Pancreas (tissue), 10 donors: ENCODE data around the gene LRRC61. TPM values are rescaled to one million over a fixed set of nuclear protein-coding genes. Genes with fewer than 3 reads are reported as not detected.

Experiments used
- ATAC-seq, 4 donors: fragments of 200-7000 bp; cut with Tn5 transposase; one replicate each; pipeline versions ENCODE4 v1.8.0 to v1.9.1; 2020; ENCODE audit warnings: mild to moderate bottlenecking in 4 of 4, moderate library complexity in 4 of 4
- DNase-seq, 6 donors: peaks; one replicate each; pipeline ENCODE4 v3.0.0-alpha.2; 2020
- FAIRE-seq: peaks from 2 replicates; lab custom pipeline; 2012; peaks lifted over from hg19 to GRCh38; lab: Jason Lieb, UNC
- H3K27ac ChIP-seq, 4 donors: fragments of 200-600 bp; sonication (generic); 1 replicate in 3 of 4; 2 replicates in 1 of 4; pipeline versions ENCODE4 v1.5.0 to v1.8.0; 2020
- H3K27me3 ChIP-seq, 4 donors: fragments of 200-600 bp; one replicate each; pipeline ENCODE4 v1.8.0; 2021
- H3K36me3 ChIP-seq, 3 donors: fragments of 200-600 bp; sonication (generic) in 1 of 3; one replicate each; pipeline versions ENCODE4 v1.5.0 to v1.8.0; 2020 to 2021
- H3K4me1 ChIP-seq, 3 donors: fragments of 200-600 bp; one replicate each; pipeline ENCODE4 v1.8.0; 2021
- H3K4me3 ChIP-seq, 4 donors: fragments of 200-600 bp; sonication (generic) in 2 of 4; one replicate each; pipeline versions ENCODE4 v1.5.0 to v1.8.0; 2020 to 2021
- H3K9me3 ChIP-seq, 4 donors: fragments of 200-600 bp; one replicate each; pipeline ENCODE4 v1.8.0; 2021
- WGBS, 2 donors: extraction: QIAGEN DNeasy Blood & Tissue Kit; methylation state at CpG; one replicate each; pipeline ENCODE4 v1.1.7; 2013; 5-methylcytosine and 5-hydroxymethylcytosine counted together
- intact Hi-C, 3 donors: fragments of 100-400 bp; cut with DNase I; formaldehyde crosslinking; loops; one replicate each; pipeline versions ENCODE4 v1.11.1 to v1.14.2; 2022
- polyA plus RNA-seq, 2 donors: library from polyadenylated mRNA; stranded (reverse); fragments of 200-250 nt; gene quantifications; one replicate each; pipeline ENCODE4 v1.2.3, GENCODE V29; 2013
- total RNA-seq, 6 donors: library from RNA; stranded (reverse); fragmentation: NEBNext Ultra II Directional in 4 of 6; extraction: Animal tissue kit (Norgen Biotek cat#: 25700) in 4 of 6; gene quantifications; one replicate each; pipeline versions ENCODE4 v1.2.1 to v1.2.4, GENCODE V29; 2021 to 2023
- TF ChIP-seq, protein P1 (sequence below), 4 donors: fragments of 200-600 bp; sonication (generic) in 3 of 4; IDR thresholded peaks; one replicate each; pipeline versions ENCODE4 v1.5.0 to v1.8.0; 2021; ENCODE audit warnings: antibody characterized with exemption in 4 of 4
- donor health status: healthy with polysubstance abuse.
- donor health status: DM: no; HTN: no; CAD: no; lungs with moderate emphysema.
- donor health status: DM: no; HTN: no; CAD: no.
- donor health status: control.
- donor health status: control.
- donor health status: Bipolar disorder and iron deficiency.
- donor health status: DM: yes; HTN: yes; CAD: no.
- donor health status: DM: no; HTN: no; CAD: no.
- donor health status: DM: no; HTN: no; CAD: no.
- donor health status: DM: yes; HTN: yes; CAD: no.

The LRRC61 gene
- total and polyA plus RNA-seq, 8 donors, result 7.1 to 11.2 (median 8.8) TPM

DNA sequence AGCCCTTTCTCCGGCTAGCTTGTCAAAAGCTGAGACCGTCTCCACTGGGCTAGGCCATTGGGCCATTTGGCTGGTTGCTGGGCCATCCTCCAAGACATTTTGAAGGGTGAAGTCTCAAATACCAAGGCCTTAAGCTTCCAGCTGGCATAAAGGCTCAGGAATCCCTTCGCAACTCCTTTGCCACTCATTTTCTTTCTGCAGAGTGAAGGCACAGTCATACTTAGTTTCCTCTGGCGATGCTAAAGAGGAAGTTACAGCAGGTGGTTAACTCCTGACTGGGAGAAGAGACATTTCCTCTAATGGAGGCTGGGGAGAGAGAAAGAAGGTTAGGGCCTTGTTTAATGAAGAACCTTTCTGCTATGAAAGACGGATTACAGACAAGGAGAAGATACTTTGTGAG lies 40.7 kb downstream of the LRRC61 start:
- TF ChIP-seq, protein P1, sequence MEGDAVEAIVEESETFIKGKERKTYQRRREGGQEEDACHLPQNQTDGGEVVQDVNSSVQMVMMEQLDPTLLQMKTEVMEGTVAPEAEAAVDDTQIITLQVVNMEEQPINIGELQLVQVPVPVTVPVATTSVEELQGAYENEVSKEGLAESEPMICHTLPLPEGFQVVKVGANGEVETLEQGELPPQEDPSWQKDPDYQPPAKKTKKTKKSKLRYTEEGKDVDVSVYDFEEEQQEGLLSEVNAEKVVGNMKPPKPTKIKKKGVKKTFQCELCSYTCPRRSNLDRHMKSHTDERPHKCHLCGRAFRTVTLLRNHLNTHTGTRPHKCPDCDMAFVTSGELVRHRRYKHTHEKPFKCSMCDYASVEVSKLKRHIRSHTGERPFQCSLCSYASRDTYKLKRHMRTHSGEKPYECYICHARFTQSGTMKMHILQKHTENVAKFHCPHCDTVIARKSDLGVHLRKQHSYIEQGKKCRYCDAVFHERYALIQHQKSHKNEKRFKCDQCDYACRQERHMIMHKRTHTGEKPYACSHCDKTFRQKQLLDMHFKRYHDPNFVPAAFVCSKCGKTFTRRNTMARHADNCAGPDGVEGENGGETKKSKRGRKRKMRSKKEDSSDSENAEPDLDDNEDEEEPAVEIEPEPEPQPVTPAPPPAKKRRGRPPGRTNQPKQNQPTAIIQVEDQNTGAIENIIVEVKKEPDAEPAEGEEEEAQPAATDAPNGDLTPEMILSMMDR (IDR thresholded peaks at IDR 0.05), result no peak
- H3K4me3 ChIP-seq, result no peak overlapping the region
- no peak for ATAC-seq
- H3K9me3 ChIP-seq, result no peaks in the 10 kb centered on the region
- peaks cover 8 to 11% (median 9%) of the 10 kb centered on the region in 3 donors for H3K4me1 ChIP-seq
- no peak overlapping the region for H3K27ac ChIP-seq
- H3K27me3 ChIP-seq, result no peaks in the 10 kb centered on the region
- H3K36me3 ChIP-seq, result no peaks in the 10 kb centered on the region
- FAIRE-seq, result no peak
- intact Hi-C loops, result no loop called here
- WGBS, 2 donors, result 86 to 91% methylated on average over 5 of the region's 5 CpGs
- no peak for DNase-seq

DNA sequence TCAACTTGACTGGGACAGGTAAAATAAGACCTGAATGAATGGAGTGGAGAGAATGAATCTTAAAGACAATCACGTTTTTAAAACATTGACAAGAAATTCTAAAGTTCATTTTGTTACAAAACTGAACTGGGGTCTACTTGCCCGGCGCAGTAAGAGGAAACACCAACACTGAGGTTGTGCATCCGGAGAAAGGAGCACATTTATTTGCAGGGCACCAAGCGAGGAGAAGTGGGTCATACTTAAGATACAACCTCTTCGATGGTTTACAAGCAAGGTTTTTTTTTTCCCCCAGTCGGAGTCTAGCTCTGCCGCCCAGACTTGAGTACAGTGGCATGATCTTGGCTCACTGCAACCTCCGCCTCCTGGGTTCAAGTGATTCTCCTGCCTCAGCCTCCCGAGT lies 42.0 kb downstream of the LRRC61 start:
- H3K9me3 ChIP-seq, result no peaks in the 10 kb centered on the region
- WGBS, 2 donors, result 87 to 90% methylated on average over 10 of the region's 10 CpGs
- intact Hi-C loops, result no loop called here
- H3K4me1 ChIP-seq, result peaks cover 9 to 16% (median 13%) of the 10 kb centered on the region in 3 donors
- peak overlapping the region in 1 of 4 donors; percentile 53 for H3K27ac ChIP-seq
- no peaks in the 10 kb centered on the region for H3K36me3 ChIP-seq
- DNase-seq (no peak), FAIRE-seq (no peak), ATAC-seq (no peak)
- TF ChIP-seq, protein P1 (IDR thresholded peaks at IDR 0.05), result no peak
- H3K4me3 ChIP-seq, result no peak overlapping the region
- no peaks in the 10 kb centered on the region for H3K27me3 ChIP-seq

DNA sequence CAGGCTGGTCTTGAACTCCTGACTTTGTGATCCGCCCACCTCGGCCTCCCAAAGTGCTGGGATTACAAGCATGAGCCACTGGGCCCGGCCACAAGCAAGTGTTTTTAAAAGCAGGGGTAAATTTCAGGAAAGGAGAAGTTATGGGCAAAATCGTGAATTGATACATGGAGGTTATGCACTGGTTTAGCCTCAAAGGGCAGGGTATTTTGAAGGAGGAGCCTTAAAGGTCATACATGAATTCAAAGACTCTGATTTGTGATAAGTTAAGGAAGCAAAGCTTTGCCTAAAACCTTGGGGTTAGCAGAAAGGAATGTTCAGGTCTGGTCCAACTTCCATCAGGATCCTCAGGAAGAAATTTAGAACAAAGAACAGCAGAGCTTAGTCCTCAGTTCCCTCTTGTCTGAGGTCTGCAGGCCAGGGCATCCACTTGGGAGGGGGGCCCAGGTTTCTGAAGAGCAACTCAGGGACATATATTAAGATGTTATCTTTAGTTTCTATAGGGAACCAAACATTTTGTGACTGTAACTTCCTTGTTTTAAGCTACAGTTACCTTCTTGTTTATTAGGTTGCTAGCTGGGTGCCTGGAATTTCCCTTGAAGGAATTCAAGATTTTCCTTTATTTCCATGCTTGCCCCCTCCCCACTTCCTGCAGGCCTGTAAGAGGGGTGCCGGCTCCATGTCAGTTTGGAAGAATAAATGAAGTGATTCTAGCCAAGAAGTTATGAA lies 42.7 kb downstream of the LRRC61 start:
- H3K4me1 ChIP-seq, result peaks cover 9 to 23% (median 19%) of the 10 kb centered on the region in 3 donors
- no peak overlapping the region for H3K4me3 ChIP-seq
- peak overlapping the region in 2 of 4 donors; percentile 32 to 53 for H3K27ac ChIP-seq
- TF ChIP-seq, protein P1 (IDR thresholded peaks at IDR 0.05), result no peak
- FAIRE-seq (no peak), ATAC-seq (no peak), DNase-seq (no peak)
- H3K27me3 ChIP-seq, result no peaks in the 10 kb centered on the region
- intact Hi-C loops, result no loop called here
- H3K36me3 ChIP-seq, result peaks cover 0 to 2% (median 0%) of the 10 kb centered on the region in 3 donors
- 79 to 85% methylated on average over 5 of the region's 5 CpGs for WGBS, 2 donors
- no peaks in the 10 kb centered on the region for H3K9me3 ChIP-seq

DNA sequence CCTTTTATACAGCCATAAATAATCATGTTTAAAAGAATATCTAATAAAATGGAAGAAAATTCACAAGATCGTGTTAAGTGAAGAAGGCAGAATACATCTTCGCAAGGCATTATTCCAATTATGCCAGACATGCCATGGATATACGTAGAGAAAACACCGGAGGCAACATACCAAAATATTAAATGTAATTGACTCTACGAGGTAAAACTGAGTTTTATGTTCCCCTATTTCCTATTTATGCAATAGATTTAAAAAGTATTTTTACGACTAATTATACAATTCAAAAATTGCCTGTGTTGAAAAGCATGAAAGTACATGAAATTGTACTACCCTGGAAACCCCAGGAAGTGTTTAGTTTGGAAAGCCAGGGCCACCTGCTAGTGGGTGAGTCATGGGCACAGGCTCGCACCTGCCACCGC lies 44.5 kb downstream of the LRRC61 start:
- Histone ChIP-seq H3K27ac (peak overlapping the region; percentile 94 to 99 (median 98)), H3K9me3 (no peaks in the 10 kb centered on the region), H3K4me1 (peaks cover 9 to 27% (median 22%) of the 10 kb centered on the region in 3 donors), H3K36me3 (peaks cover 0 to 19% (median 15%) of the 10 kb centered on the region in 3 donors), H3K27me3 (no peaks in the 10 kb centered on the region), H3K4me3 (peak overlapping the region in 3 of 4 donors; percentile 82 to 97 (median 86))
- ATAC-seq (peak; percentile 79 to 88 (median 82)), DNase-seq (no peak), FAIRE-seq (no peak)
- TF ChIP-seq, protein P1 (IDR thresholded peaks at IDR 0.05), result no peak
- intact Hi-C loops, result no loop called here
- 45 to 53% methylated on average over 8 of the region's 8 CpGs for WGBS, 2 donors
